Measurements from ENCODE around the gene CDK19.

The CDK19 gene

GRCh38 chr6:110703010-110703905, 112.0 kb downstream of the CDK19 start:
- no peaks in the 10 kb centered on the region for H3K27me3 ChIP-seq
- no peak for TF ChIP-seq CTCF (IDR thresholded peaks at IDR 0.05)
- no peaks in the 10 kb centered on the region for H3K4me1 ChIP-seq
- H3K27ac ChIP-seq: no peak overlapping the region
- no peaks in the 10 kb centered on the region for H3K9me3 ChIP-seq
- no peak overlapping the region for H3K4me3 ChIP-seq
- intact Hi-C loops (cut with DNase I; ENCODE audit: low total_unique reads): no loop called here
- DNase-seq: no peak
- no peaks in the 10 kb centered on the region for H3K36me3 ChIP-seq

DNA sequence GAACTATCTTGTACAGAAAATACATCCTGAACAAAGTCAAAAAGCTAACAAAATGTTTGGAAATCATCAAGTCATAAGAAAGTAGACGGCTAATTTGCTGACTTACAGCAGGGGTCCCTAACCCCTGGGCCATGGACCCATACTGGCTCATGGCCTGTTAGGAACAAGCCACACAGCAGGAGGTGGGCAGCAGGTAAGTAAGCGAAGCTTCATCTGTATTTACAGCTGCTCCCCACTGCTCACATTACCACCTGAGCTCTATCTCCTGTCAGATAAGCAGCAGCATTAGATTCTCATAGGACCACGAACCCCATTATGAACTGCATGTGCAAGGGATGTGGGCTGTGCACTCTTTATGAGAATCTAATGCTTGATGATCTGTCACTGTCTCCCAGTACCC, 115.5 kb downstream of the CDK19 start:
- intact Hi-C loops (cut with DNase I; ENCODE audit: low total_unique reads): no loop called here
- no peak for TF ChIP-seq CTCF (IDR thresholded peaks at IDR 0.05)
- Histone ChIP-seq H3K27me3 (no peaks in the 10 kb centered on the region), H3K27ac (no peak overlapping the region), H3K36me3 (no peaks in the 10 kb centered on the region), H3K4me3 (no peak overlapping the region), H3K9me3 (no peaks in the 10 kb centered on the region), H3K4me1 (no peaks in the 10 kb centered on the region)
- no peak for DNase-seq

DNA sequence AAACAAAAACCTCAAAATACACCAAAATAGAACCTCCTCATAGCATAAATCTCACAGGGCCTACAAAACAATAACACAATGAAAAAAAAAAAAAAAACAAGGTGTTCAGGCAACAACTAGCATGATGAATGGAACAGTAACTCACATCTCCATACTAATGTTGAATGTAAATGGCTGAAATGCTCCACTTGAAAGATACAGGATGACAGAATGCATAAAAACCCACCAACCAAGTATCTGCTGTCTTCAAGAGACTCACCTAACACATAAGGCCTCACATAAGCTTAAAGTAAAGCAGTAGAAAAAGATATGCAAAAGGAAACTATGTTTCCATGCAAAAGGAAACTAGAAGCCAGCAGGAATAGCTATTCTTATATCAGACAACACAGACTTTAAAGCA, 121.3 kb downstream of the CDK19 start:
- intact Hi-C loops (cut with DNase I; ENCODE audit: low total_unique reads): no loop called here
- no peak for TF ChIP-seq CTCF (IDR thresholded peaks at IDR 0.05)
- no peaks in the 10 kb centered on the region for H3K27me3 ChIP-seq

DNA sequence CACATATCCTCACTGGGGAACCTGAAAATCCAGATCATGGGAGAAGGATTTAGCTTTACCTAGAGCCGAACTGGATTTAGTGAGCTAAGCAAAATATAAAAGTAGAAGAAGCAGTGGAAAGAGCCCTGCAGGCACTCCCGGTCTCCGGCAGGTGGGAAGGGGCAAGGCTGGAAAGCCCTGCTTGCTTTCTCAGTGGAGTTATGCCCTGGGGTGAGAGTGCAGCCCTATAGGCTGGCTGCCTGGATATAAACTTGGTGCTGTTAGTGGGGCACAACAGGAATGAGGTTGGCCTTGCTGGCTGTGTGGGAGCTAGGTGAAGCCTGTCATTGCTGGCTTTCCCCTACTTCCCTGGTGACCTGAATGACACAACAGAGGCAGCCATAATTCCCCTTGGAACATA, 122.0 kb downstream of the CDK19 start:
- Histone ChIP-seq H3K27me3 (no peaks in the 10 kb centered on the region), H3K27ac (no peak overlapping the region), H3K36me3 (no peaks in the 10 kb centered on the region), H3K4me1 (peaks cover 0 to 7% (median 0%) of the 10 kb centered on the region in 4 donors), H3K4me3 (no peak overlapping the region), H3K9me3 (no peaks in the 10 kb centered on the region)
- TF ChIP-seq CTCF (IDR thresholded peaks at IDR 0.05): no peak
- no peak for DNase-seq
- intact Hi-C loops (cut with DNase I; ENCODE audit: low total_unique reads): no loop called here

More for the DNA sequence above, 121.3 kb downstream of the CDK19 start:
- Histone ChIP-seq H3K36me3 (no peaks in the 10 kb centered on the region), H3K4me1 (peaks cover 0 to under 1% (median 0%) of the 10 kb centered on the region in 4 donors), H3K9me3 (no peaks in the 10 kb centered on the region), H3K4me3 (no peak overlapping the region), H3K27ac (no peak overlapping the region)
- DNase-seq: no peak

DNA sequence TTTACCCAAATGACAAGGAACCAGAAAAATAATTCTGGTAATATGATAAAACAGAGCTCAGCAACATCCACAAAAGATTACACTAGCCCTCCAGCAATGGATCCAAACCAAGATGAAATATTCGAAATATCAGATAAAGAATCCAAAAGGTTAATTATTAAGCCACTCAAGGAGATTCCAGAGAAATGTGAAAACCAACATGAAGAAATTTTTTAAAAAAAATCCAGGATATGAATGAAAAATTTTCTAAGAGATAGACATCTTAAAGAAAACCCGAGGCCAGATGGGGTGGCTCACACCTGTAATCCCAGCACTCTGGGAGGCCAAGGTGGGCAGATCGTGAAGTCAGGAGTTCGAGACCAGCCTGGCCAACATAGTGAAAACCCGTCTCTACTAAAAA, 124.4 kb downstream of the CDK19 start:
- no peaks in the 10 kb centered on the region for H3K27me3 ChIP-seq
- H3K36me3 ChIP-seq: no peaks in the 10 kb centered on the region
- H3K4me1 ChIP-seq: peaks cover 0 to 7% (median 0%) of the 10 kb centered on the region in 4 donors
- H3K27ac ChIP-seq: no peak overlapping the region
- TF ChIP-seq CTCF (IDR thresholded peaks at IDR 0.05): no peak
- H3K4me3 ChIP-seq: no peak overlapping the region
- H3K9me3 ChIP-seq: no peaks in the 10 kb centered on the region
- intact Hi-C loops (cut with DNase I; ENCODE audit: low total_unique reads): no loop called here
- DNase-seq: no peak
